HPDE6-E6E7 (cell line): Measurements from ENCODE around the gene MARK1.

Experiments used
- DNase-seq: peaks from one replicate; pipeline ENCODE4 v3.0.0; 2011; ENCODE audit warnings: missing footprints; ENCODE audit errors: extremely low spot score

MARK1 gene

GRCh38 chr1:220711056-220711809, 183.3 kb downstream of the MARK1 start:
- no peak for DNase-seq
